ENCODE data around the gene AP1B1.

The AP1B1 gene

DNA sequence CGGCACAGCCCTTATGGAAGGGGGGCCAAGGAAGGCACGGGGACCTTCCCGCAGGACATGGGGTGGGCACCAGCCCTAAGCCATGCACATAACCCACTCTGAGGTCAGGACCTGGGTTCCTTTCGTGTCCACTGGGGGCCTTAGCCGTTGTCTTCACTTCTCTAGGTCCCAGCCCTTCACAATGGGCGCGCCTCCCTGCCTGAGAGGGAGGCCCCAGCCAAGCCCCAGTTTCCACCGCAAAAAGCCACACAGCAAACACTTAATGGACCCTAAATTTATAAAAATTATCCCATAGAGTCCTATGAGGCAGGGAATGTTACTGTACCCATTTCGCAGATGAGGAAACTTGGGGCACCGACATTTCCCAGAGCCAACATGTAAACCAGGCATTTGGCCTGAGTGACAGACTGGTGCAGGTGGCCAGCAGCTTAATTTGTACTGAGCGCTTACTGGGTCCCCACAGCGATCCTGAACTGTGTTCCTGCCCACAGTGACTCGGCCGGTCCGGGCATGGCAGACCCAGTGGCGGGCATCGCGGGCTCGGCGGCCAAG, 80.7 kb downstream of the AP1B1 start:
- DNase-seq (ENCODE audit: low read depth in 2 of 2), result no peak
- peak overlapping the region; percentile 61 to 77 for H3K4me3 ChIP-seq (replicated peaks in 1 of 2; ENCODE audit: low read depth in 2 of 2, low read length in 2 of 2)
- TF ChIP-seq, protein P1, sequence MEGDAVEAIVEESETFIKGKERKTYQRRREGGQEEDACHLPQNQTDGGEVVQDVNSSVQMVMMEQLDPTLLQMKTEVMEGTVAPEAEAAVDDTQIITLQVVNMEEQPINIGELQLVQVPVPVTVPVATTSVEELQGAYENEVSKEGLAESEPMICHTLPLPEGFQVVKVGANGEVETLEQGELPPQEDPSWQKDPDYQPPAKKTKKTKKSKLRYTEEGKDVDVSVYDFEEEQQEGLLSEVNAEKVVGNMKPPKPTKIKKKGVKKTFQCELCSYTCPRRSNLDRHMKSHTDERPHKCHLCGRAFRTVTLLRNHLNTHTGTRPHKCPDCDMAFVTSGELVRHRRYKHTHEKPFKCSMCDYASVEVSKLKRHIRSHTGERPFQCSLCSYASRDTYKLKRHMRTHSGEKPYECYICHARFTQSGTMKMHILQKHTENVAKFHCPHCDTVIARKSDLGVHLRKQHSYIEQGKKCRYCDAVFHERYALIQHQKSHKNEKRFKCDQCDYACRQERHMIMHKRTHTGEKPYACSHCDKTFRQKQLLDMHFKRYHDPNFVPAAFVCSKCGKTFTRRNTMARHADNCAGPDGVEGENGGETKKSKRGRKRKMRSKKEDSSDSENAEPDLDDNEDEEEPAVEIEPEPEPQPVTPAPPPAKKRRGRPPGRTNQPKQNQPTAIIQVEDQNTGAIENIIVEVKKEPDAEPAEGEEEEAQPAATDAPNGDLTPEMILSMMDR (IDR thresholded peaks at IDR 0.05; ENCODE audit: low read depth, low read length), result no peak

DNA sequence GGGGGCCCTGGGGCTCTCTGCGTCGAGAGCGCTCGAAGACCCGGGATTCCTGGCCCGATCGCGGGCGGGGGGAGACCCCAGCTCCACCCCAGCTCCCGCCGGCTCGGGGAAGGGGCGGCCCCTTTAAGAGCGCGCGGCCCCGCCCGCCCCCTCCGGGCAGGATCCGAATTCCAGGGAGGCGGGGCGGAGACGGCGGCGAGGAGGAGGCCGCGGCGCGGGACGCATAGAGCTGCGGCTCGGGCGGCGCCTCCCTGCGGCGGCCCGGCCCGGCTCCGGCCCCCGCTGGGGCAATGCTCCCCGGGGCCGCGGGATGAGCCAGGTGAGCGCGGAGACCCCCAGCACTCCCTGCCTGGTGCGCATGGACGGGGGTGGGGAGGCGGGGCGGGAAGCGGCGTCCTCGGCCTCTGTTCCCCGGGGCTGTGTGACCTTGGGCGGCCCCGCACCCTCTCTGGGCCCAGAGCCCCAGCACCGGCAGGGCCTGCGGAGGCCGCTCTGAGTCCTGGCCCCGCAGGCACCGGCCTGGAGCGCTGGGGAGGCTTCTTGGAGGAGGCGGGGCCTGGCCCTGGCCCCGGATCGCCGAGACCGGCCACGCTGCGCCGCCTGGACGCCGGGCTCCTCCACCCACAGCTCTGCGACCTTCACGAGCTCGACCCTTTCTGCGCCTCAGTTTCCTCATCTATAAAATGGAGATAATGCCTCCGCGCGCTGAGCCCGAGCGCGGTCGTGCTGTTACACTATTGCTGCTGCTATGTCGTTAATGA, 81.4 kb downstream of the AP1B1 start:
- TF ChIP-seq, protein P1 (IDR thresholded peaks at IDR 0.05; ENCODE audit: low read depth, low read length), result no peak
- peak overlapping the region; percentile 68 to 77 for H3K4me3 ChIP-seq (replicated peaks in 1 of 2; ENCODE audit: low read depth in 2 of 2, low read length in 2 of 2)
- DNase-seq (ENCODE audit: low read depth in 2 of 2), result peak; percentile 70 to 80

DNA sequence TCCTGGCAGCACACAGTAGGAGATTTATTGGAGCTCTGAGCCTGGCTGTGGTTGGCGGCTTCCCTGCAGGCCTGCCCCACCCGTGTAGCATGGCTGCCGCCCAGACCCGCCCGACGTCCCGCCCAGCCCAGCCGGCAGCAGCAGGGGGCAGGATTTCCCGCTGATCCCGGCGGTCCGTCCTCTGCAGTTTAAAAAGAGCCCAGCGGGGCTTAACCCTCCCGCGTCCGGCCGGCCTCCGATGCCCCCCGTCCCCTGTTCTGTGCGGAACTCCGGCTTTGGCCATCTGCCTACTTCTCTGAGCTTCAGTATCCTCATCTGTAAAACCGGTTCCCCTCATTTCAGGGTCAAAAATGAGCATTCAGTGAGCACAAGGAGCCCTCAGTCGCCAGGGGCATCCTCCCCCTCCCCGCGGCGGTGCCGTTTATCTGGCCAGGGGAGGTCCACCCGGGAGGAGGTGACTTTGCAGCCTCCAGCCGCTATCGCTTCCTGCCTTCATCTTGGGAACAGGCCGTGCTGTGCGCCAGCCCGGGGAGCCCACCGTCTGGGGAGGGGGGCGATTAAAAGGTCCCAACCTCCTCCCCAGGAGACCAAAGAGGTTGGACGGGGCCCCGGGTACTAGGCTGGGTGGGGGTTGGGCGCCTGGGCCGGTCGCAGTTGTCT, 82.1 kb downstream of the AP1B1 start, which contains the start of gene GAS2L1:
TSS of gene GAS2L1 (plus strand) at position 476 of the 660 bp plus-strand sequence. CDS start 1,456 bp downstream, outside the sequence.
- TF ChIP-seq, protein P1 (IDR thresholded peaks at IDR 0.05; ENCODE audit: low read depth, low read length), result peak; percentile 68
- peak within 1 kb of the TSS; percentile 68 to 77 for H3K4me3 ChIP-seq (replicated peaks in 1 of 2; ENCODE audit: low read depth in 2 of 2, low read length in 2 of 2)
- peak; percentile 80 to 87 for DNase-seq (ENCODE audit: low read depth in 2 of 2)

DNA sequence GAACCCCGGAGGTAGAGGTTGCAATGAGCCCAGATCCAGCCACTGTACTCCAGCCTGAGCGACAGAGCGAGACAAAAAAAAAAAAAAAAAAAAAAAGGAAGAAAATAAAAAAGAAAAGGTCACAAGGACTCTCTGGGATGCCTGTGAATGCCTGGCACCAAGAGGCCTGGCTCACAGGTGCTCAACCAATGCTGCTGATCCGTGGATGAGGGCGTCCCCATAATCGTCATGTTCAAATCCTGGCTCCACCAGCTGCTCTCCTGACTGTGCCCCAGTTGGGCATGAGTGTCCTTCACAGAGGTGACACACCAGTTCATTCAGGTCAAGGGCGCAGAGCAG, 82.6 kb downstream of the AP1B1 start:
- H3K4me3 ChIP-seq (replicated peaks in 1 of 2; ENCODE audit: low read depth in 2 of 2, low read length in 2 of 2), result no peak overlapping the region
- TF ChIP-seq, protein P1 (IDR thresholded peaks at IDR 0.05; ENCODE audit: low read depth, low read length), result no peak
- DNase-seq (ENCODE audit: low read depth in 2 of 2), result no peak

DNA sequence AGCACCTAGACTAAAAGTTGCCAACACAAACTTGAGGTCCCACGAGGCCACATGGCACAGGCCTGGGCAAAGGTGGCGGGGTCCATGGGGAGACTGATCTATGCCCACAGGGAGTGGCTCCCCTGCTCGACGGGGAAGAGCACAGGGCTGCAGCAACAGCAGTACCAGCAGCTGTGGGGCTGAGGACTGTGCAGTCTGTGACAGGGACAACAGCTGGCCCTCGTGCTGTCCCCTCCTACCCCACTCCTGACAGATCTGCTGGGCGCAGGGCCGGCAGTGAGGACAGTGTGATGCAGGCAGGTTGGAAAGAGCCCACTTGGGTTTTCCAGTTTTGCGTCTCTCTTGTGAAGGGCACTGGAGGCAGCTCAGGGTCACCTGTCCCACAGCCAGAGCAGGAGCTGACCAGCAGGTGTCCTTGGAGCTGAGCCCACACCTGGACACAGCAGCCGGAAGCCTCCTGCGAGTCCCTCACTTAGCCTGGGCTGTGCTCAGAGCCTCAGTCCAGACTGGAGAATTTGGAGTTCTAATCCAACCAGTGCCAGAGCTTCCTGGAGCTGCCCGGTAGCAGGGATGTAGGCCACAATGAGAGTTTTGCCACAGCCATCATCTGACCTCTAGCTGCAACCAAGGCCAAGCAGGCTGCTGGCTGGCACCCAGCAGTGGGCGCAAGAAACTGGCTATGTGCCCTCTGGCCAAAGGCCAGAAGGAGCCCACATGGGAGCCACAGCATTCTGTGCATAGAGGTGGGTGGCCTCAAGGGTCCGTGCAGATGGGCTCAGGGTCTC, 85.5 kb downstream of the AP1B1 start:
- TF ChIP-seq, protein P1 (IDR thresholded peaks at IDR 0.05; ENCODE audit: low read depth, low read length), result no peak
- H3K4me3 ChIP-seq (replicated peaks in 1 of 2; ENCODE audit: low read depth in 2 of 2, low read length in 2 of 2), result no peak overlapping the region
- no peak for DNase-seq (ENCODE audit: low read depth in 2 of 2)

DNA sequence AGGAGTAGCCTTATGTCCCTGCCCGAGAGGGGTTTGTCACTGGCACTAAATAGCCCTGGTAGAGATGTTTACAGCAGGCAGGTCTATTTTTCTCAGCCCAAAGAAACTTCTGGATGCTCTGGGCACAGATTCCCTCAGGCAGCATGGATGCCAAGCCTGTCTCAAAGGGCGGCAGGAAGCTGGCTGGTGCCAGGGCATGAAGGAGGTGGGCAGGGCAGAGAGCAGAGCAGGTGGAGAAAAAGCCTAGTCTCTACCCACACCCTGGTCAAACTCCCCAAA, 86.0 kb downstream of the AP1B1 start:
- H3K4me3 ChIP-seq (replicated peaks in 1 of 2; ENCODE audit: low read depth in 2 of 2, low read length in 2 of 2), result no peak overlapping the region
- TF ChIP-seq, protein P1 (IDR thresholded peaks at IDR 0.05; ENCODE audit: low read depth, low read length), result no peak
- no peak for DNase-seq (ENCODE audit: low read depth in 2 of 2)
